H1 (cell line): ENCODE measurements around the gene BTBD7. TPM values are rescaled to one million over a fixed set of nuclear protein-coding genes. Genes with fewer than 3 reads are reported as not detected.

ENCODE experiments used
- CBX8 ChIP-seq: fragments of 300-800, 300-1000 bp; sonication (generic); IDR thresholded peaks from 2 replicates; pipeline ENCODE4 v1.7.1; 2016; ENCODE audit warnings: low read depth, low read length, borderline replicate concordance
- GTF2F1 ChIP-seq: IDR thresholded peaks from 2 replicates; pipeline ENCODE4 v1.6.1; 2012; ENCODE audit warnings: low read depth, low read length, improper control_type of control experiment, borderline replicate concordance
- JUN ChIP-seq: IDR thresholded peaks from 2 replicates; pipeline ENCODE4 v1.6.1; 2011; ENCODE audit warnings: low read depth, mild to moderate bottlenecking, improper control_type of control experiment, low read length
- NANOG ChIP-seq: IDR thresholded peaks from 2 replicates; pipeline ENCODE4 v1.6.1; 2011; ENCODE audit warnings: low read length, low read depth, mild to moderate bottlenecking, inconsistent platforms; ENCODE audit not compliant: insufficient read depth, poor library complexity, severe bottlenecking
- POLR2A ChIP-seq, 2 experiments: IDR thresholded peaks; 1 replicate in 1 of 2; 2 replicates in 1 of 2; pipeline ENCODE4 v1.6.1; 2011; ENCODE audit warnings: low read depth in 2 of 2, low read length in 2 of 2, mild to moderate bottlenecking in 2 of 2; ENCODE audit errors: control extremely low read depth in 1 of 2
- POU5F1 ChIP-seq: IDR thresholded peaks from 2 replicates; pipeline ENCODE4 v1.6.1; 2011; ENCODE audit warnings: low read depth, mild to moderate bottlenecking, low read length, moderate library complexity
- TBP ChIP-seq: IDR thresholded peaks from 2 replicates; pipeline ENCODE4 v1.6.1; 2011; ENCODE audit warnings: low read depth, low read length, improper control_type of control experiment
- polyA plus RNA-seq, 7 experiments: library from polyadenylated mRNA; depleted of rRNA in 3 of 7; stranded (reverse) in 5 of 7; unstranded in 2 of 7; fragments of >200 nt in 5 of 7; fragments of 200-250 nt in 2 of 7; gene quantifications; 1 replicate in 5 of 7; 2 replicates in 1 of 7; 4 replicates in 1 of 7; pipeline versions ENCODE4 v1.2.1 to v1.2.3, GENCODE V29; 2011 to 2013; ENCODE audit warnings: missing spikeins in 2 of 7, mixed read lengths in 2 of 7
- total RNA-seq: library from RNA; stranded (reverse); fragmentation: NEBNext Ultra II Directional; extraction: Animal tissue kit (Norgen Biotek cat#: 25700); gene quantifications from 2 replicates; pipeline ENCODE4 v1.2.1, GENCODE V29; 2021

BTBD7 gene
- total and polyA plus RNA-seq, 2 of the 8 experiments (the other 6 are each of a cell fraction or from before 2014, with no cell fraction given) = 12.1 to 46.1 TPM

GRCh38 chr14:93326196-93326595 lies 6.6 kb downstream of the BTBD7 start (continued):
- TF ChIP-seq NANOG (no peak), CBX8 (no peak), TBP (no peak), POU5F1 (no peak), POLR2A (IDR thresholded peaks at IDR 0.05; ENCODE audit: control extremely low read depth in 1 of 2, low read depth in 2 of 2, low read length in 2 of 2) (no peak), JUN (no peak), GTF2F1 (no peak)
